Effector CD8-positive, alpha-beta T cell (primary cell): ENCODE measurements around the gene CIAO3.

Experiments used
- DNase-seq: peaks from one replicate; lab custom pipeline; 2025; lab: John Stamatoyannopoulos, UW
- total RNA-seq, 4 experiments: gene quantifications; one replicate each; lab custom pipeline; 2026; lab: John Stamatoyannopoulos, UW

Gene CIAO3
- total RNA-seq: 51.1 to 64.9 (median 55.6) reads per million in 4 experiments

- peak; percentile 90 for DNase-seq
These were observed at the start of gene CIAO3 for GRCh38 chr16:740764-741505. CIAO3 (minus strand) TSS chr16:740997; CDS start chr16:740985, 12 bp downstream.

- DNase-seq: no peak
These were observed 49.3 kb upstream of the CIAO3 start for GRCh38 chr16:790086-790485.

- no peak for DNase-seq
These were observed 48.5 kb upstream of the CIAO3 start for GRCh38 chr16:789191-789850.

GRCh38 chr16:788399-789126 is 47.8 kb upstream of the CIAO3 start, which contains the start of gene CHTF18:
CHTF18 (plus strand) TSS chr16:788620; CDS start chr16:788685, 65 bp downstream.
- peak; percentile 87 for DNase-seq

- DNase-seq: no peak
These were observed 47.2 kb upstream of the CIAO3 start, which contains the start of gene RPUSD1 for GRCh38 chr16:787978-788398. RPUSD1 (minus strand) TSS chr16:788381; CDS start chr16:787737, 644 bp downstream.

GRCh38 chr16:787321-787966 is 46.6 kb upstream of the CIAO3 start:
- no peak for DNase-seq

- DNase-seq: peak; percentile 62
These were observed 45.1 kb upstream of the CIAO3 start for GRCh38 chr16:785563-786535.

- DNase-seq: no peak
These were observed 43.6 kb upstream of the CIAO3 start for GRCh38 chr16:784431-784830.

GRCh38 chr16:783404-784161 is 42.8 kb upstream of the CIAO3 start:
- DNase-seq: no peak

GRCh38 chr16:782766-783403 is 42.1 kb upstream of the CIAO3 start:
- no peak for DNase-seq

- DNase-seq: no peak
These were observed 41.5 kb upstream of the CIAO3 start for GRCh38 chr16:782258-782657.

GRCh38 chr16:781346-782010 is 40.7 kb upstream of the CIAO3 start:
- DNase-seq: no peak

GRCh38 chr16:780296-780695 is 39.5 kb upstream of the CIAO3 start:
- no peak for DNase-seq

- DNase-seq: no peak
These were observed 38.8 kb upstream of the CIAO3 start for GRCh38 chr16:779561-779960.

GRCh38 chr16:778909-779527 is 38.2 kb upstream of the CIAO3 start:
- DNase-seq: no peak

- DNase-seq: no peak
These were observed 37.6 kb upstream of the CIAO3 start for GRCh38 chr16:778447-778846.

- DNase-seq: no peak
These were observed 37.0 kb upstream of the CIAO3 start for GRCh38 chr16:777826-778225.

- no peak for DNase-seq
These were observed 36.0 kb upstream of the CIAO3 start for GRCh38 chr16:776824-777223.
